ENCODE measurements around the gene VPS13C. TPM values are rescaled to one million over a fixed set of nuclear protein-coding genes. Genes with fewer than 3 reads are reported as not detected.
A peak's percentile ranks its signal among the peaks of the same experiment; 100 is the strongest.

VPS13C gene
- total RNA-seq, 1 experiment from 2014 or later, result 40.0 TPM

- no peak overlapping the region for H3K4me3 ChIP-seq
- peaks cover 6% of the 10 kb centered on the region; the same call in 1 of the 2 replicates for H3K4me1 ChIP-seq (replicated peaks; ENCODE audit: insufficient read depth)
- DNase-seq, result no peak
- ChIA-PET POLR2A (ENCODE audit: unreplicated experiment) (no interaction called here), CTCF (interaction anchor here (1.1 kb wide), 1 partner anchor 15 kb away, joined by 5 read pairs; no protein-coding TSS in a partner anchor)
- TF ChIP-seq CTCF (conservative IDR thresholded peaks at IDR 0.05) (no peak), EZH2 (IDR thresholded peaks at IDR 0.05; ENCODE audit: low read depth) (no peak)
- H2AFZ ChIP-seq, result no peak overlapping the region
- H3K9me2 ChIP-seq (ENCODE audit: insufficient read depth), result no peaks in the 10 kb centered on the region
- no peaks in the 10 kb centered on the region for H3F3A ChIP-seq (ENCODE audit: insufficient read depth, low read depth)
- H3K27me3 ChIP-seq (ENCODE audit: insufficient read depth, low read depth), result no peaks in the 10 kb centered on the region
- H4K20me1 ChIP-seq (ENCODE audit: insufficient read depth), result no peaks in the 10 kb centered on the region
- H3K36me3 ChIP-seq (ENCODE audit: low read depth), result no peaks in the 10 kb centered on the region
- no peak overlapping the region for H3K4me2 ChIP-seq
- H3K9me3 ChIP-seq (ENCODE audit: insufficient read depth, low read depth), result no peaks in the 10 kb centered on the region
- no peaks in the 10 kb centered on the region for H3K79me2 ChIP-seq (ENCODE audit: low read depth)
- H3K27ac ChIP-seq, result no peak overlapping the region
- no TSS peak for BruUV-seq (replicated peaks)
- intact Hi-C loops (cut with micrococcal nuclease; ENCODE audit: unreplicated experiment), result no loop called here
These were observed 28.1 kb upstream of the VPS13C start for GRCh38 chr15:62088353-62088693.

GRCh38 chr15:62087671-62088352, 27.6 kb upstream of the VPS13C start:
- Histone ChIP-seq H3F3A (ENCODE audit: insufficient read depth, low read depth) (no peaks in the 10 kb centered on the region), H4K20me1 (ENCODE audit: insufficient read depth) (no peaks in the 10 kb centered on the region), H3K4me2 (no peak overlapping the region; the same call in 1 of the 2 replicates), H3K9me2 (ENCODE audit: insufficient read depth) (no peaks in the 10 kb centered on the region), H3K27ac (no peak overlapping the region), H3K79me2 (ENCODE audit: low read depth) (no peaks in the 10 kb centered on the region), H3K4me3 (no peak overlapping the region), H2AFZ (peak overlapping the region; percentile 19; the same call in 1 of the 2 replicates), H3K27me3 (ENCODE audit: insufficient read depth, low read depth) (no peaks in the 10 kb centered on the region), H3K36me3 (ENCODE audit: low read depth) (no peaks in the 10 kb centered on the region), H3K4me1 (replicated peaks; ENCODE audit: insufficient read depth) (peaks cover 6% of the 10 kb centered on the region; the same call in 1 of the 2 replicates), H3K9me3 (ENCODE audit: insufficient read depth, low read depth) (no peaks in the 10 kb centered on the region)
- TF ChIP-seq CTCF (conservative IDR thresholded peaks at IDR 0.05), result no peak
- TF ChIP-seq EZH2 (IDR thresholded peaks at IDR 0.05; ENCODE audit: low read depth), result no peak
- POLR2A ChIA-PET (ENCODE audit: unreplicated experiment), result interaction anchor here (0.7 kb wide), 1 partner anchor 24 kb away, joined by 3 read pairs; no protein-coding TSS in a partner anchor
- DNase-seq, result peak in 1 of 2 experiments; percentile 53
- no TSS peak for BruUV-seq (replicated peaks)
- CTCF ChIA-PET, result interaction anchor here (1.1 kb wide), 1 partner anchor 15 kb away, joined by 5 read pairs; no protein-coding TSS in a partner anchor
- intact Hi-C loops (cut with micrococcal nuclease; ENCODE audit: unreplicated experiment), result no loop called here

- no peak overlapping the region for H3K4me3 ChIP-seq
- no peaks in the 10 kb centered on the region for H3F3A ChIP-seq (ENCODE audit: insufficient read depth, low read depth)
- intact Hi-C loops (cut with micrococcal nuclease; ENCODE audit: unreplicated experiment), result no loop called here
- H4K20me1 ChIP-seq (ENCODE audit: insufficient read depth), result no peaks in the 10 kb centered on the region
- H3K4me1 ChIP-seq (replicated peaks; ENCODE audit: insufficient read depth), result peaks cover 6% of the 10 kb centered on the region; the same call in 1 of the 2 replicates
- no peaks in the 10 kb centered on the region for H3K27me3 ChIP-seq (ENCODE audit: insufficient read depth, low read depth)
- POLR2A ChIA-PET (ENCODE audit: unreplicated experiment), result no interaction called here
- CTCF ChIA-PET, result no interaction called here
- BruUV-seq (replicated peaks), result no TSS peak
- TF ChIP-seq CTCF (conservative IDR thresholded peaks at IDR 0.05) (no peak), EZH2 (IDR thresholded peaks at IDR 0.05; ENCODE audit: low read depth) (no peak)
- H3K4me2 ChIP-seq, result no peak overlapping the region
- no peak overlapping the region for H3K27ac ChIP-seq
- no peaks in the 10 kb centered on the region for H3K79me2 ChIP-seq (ENCODE audit: low read depth)
- H3K9me3 ChIP-seq (ENCODE audit: insufficient read depth, low read depth), result no peaks in the 10 kb centered on the region
- no peaks in the 10 kb centered on the region for H3K36me3 ChIP-seq (ENCODE audit: low read depth)
- H2AFZ ChIP-seq, result no peak overlapping the region
- no peaks in the 10 kb centered on the region for H3K9me2 ChIP-seq (ENCODE audit: insufficient read depth)
- DNase-seq, result no peak
These were observed 25.5 kb upstream of the VPS13C start for GRCh38 chr15:62085740-62086139.
